Retinal pigment epithelial cell (primary cell): ENCODE results near the gene RAB5IF.
"Not testable (repeated sequence)": the region's sequence is repeated elsewhere in the genome, so short reads cannot be mapped to it uniquely, and the experiment has no call there.

Experiments
- DNase-seq: peaks from one replicate; pipeline ENCODE4 v3.0.0-alpha.2; 2010; ENCODE audit warnings: low read depth
- H3K4me3 ChIP-seq: 2 replicates; pipeline ENCODE4 v1.5.1; 2011; ENCODE audit warnings: mild to moderate bottlenecking, low read length, control low read depth, moderate library complexity
- CTCF ChIP-seq: conservative IDR thresholded peaks from 2 replicates; pipeline ENCODE4 v1.5.1; 2011; ENCODE audit warnings: low read depth, low read length, control low read depth, inconsistent platforms

Gene RAB5IF

GRCh38 chr20:36632147-36632486 lies 26.5 kb downstream of the RAB5IF start:
- no peak for DNase-seq
- TF ChIP-seq CTCF = no peak
- H3K4me3 ChIP-seq = no peak overlapping the region

- TF ChIP-seq CTCF = no peak
- DNase-seq = no peak
- H3K4me3 ChIP-seq = no peak overlapping the region
Measured at GRCh38 chr20:36632487-36633284, 27.1 kb downstream of the RAB5IF start.

DNA sequence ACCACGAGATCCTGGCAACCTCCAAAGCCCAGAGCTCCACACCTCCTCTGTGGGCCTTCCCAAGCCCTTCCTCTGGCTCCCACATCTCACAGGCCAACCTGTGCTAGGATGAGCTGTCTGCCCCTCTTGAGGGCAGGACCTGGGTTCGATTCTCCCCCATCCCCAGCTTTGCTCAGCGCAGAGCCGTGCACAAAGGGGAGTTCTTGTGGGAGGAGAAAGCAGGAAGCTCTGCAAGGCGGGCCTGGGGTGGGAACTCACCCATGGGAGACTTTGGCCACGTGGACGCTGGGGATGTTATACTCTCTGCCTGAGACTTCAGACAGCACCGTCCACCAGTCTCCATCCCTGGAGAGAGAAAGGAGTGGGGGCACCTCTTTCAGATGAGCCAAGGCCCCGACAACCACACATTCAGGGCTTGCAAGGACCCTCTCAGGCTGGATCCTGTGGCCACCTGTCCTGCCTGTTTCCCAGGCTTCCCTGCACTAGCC lies 27.8 kb downstream of the RAB5IF start:
- no peak overlapping the region for H3K4me3 ChIP-seq
- no peak for TF ChIP-seq CTCF
- no peak for DNase-seq

- TF ChIP-seq CTCF = no peak
- no peak overlapping the region for H3K4me3 ChIP-seq
- DNase-seq = no peak
Measured at GRCh38 chr20:36634342-36634741, 28.8 kb downstream of the RAB5IF start.

DNA sequence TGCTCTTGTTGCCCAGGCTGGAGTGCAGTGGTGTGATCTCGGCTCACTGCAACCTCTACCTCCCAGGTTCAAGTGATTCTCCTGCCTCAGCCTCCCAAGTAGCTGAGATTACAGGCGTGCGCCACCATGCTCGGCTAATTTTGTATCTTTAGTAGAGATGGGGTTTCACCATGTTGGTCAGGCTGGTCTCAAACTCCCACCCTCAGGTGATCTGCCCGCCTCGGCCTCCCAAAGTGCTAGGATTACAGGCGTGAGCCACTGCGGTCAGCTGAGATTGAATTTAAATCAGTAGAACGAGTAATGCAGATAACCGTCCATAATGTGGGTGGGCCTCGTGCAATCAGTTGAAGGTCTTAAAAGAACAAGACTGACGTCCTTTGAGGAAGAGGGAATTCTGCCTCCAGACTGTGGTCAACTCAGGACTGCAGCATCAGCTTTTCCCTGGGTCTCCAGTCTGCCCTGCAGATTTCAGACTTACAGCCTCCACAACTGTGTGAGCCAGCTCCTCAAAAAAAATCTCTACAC lies 33.4 kb downstream of the RAB5IF start:
- DNase-seq, H3K4me3 ChIP-seq: not testable (repeated sequence)

GRCh38 chr20:36641506-36641843 lies 35.9 kb downstream of the RAB5IF start:
- no peak for DNase-seq
- TF ChIP-seq CTCF = no peak
- no peak overlapping the region for H3K4me3 ChIP-seq

DNA sequence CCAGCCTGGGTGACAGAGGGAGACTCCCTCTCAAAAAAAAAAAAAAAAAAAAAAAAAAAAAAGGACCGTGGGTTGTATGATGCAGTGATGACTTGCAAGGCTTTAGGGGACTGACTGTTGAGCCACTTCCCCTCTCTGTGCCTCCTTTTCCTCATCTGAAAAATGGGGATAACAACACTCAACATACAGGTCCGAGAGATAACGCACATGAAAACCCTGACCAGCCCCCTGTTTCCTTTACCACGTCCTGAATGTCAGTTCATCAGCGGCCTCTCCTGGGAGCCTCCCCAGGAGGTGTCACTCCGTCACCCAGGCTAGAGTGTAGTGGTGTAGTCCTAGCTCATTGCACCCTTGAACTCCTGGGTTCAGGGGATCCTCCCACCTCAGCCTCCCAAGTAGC lies 36.6 kb downstream of the RAB5IF start:
- DNase-seq = no peak
- H3K4me3 ChIP-seq = no peak overlapping the region
- TF ChIP-seq CTCF = no peak
